Naive thymus-derived CD4-positive, alpha-beta T cell (primary cell): ENCODE data around the gene ABHD11. TPM values are rescaled to one million over a fixed set of nuclear protein-coding genes. Genes with fewer than 3 reads are reported as not detected.

Source experiments
- ATAC-seq: fragments of 150-1000 bp; cut with Tn5 transposase; 2 replicates; pipeline ENCODE4 v1.10.0; 2021; ENCODE audit warnings: mild to moderate bottlenecking, moderate library complexity
- CTCF ChIA-PET: fragments of 350-600 bp; sonication (Branson Sonifier 250); formaldehyde crosslinking; loops from one replicate; lab custom pipeline; 2021; ENCODE audit warnings: antibody characterized with exemption; lab: Charles Lee
- POLR2A ChIA-PET: fragments of 350-600 bp; sonication (Branson Sonifier 250); formaldehyde crosslinking; loops from one replicate; lab custom pipeline; 2021; ENCODE audit warnings: antibody characterized with exemption, inconsistent platforms; lab: Charles Lee
- DNase-seq, 9 donors: peaks; one replicate each; pipeline versions ENCODE4 v3.0.0 to v3.0.0-alpha.2; 2020 to 2022; ENCODE audit warnings: mixed read lengths in 1 of 9
- H3K27ac ChIP-seq: one replicate; pipeline ENCODE4 v1.7.0; 2013; ENCODE audit warnings: mild to moderate bottlenecking, low read depth, low read length, moderate library complexity
- H3K27me3 ChIP-seq, 2 donors: one replicate each; pipeline ENCODE4 v1.7.0; 2013; ENCODE audit warnings: low read length in 2 of 2, mild to moderate bottlenecking in 2 of 2, moderate library complexity in 2 of 2; ENCODE audit not compliant: control insufficient read depth in 2 of 2, insufficient read depth in 2 of 2
- H3K36me3 ChIP-seq, 3 experiments: 1 replicate in 2 of 3; 2 replicates in 1 of 3; pipeline ENCODE4 v1.7.0; 2013; ENCODE audit warnings: low read length in 3 of 3, mild to moderate bottlenecking in 3 of 3, moderate library complexity in 1 of 3; ENCODE audit not compliant: insufficient read depth in 3 of 3, control insufficient read depth in 2 of 3
- H3K4me1 ChIP-seq, 2 donors: one replicate each; pipeline ENCODE4 v1.7.0; 2013; ENCODE audit warnings: low read length in 2 of 2, mild to moderate bottlenecking in 2 of 2, moderate library complexity in 1 of 2; ENCODE audit not compliant: control insufficient read depth in 2 of 2, insufficient read depth in 2 of 2
- H3K4me3 ChIP-seq: 2 replicates; pipeline ENCODE4 v1.7.0; 2013; ENCODE audit warnings: mild to moderate bottlenecking, low read length
- H3K9me3 ChIP-seq, 3 experiments: 1 replicate in 2 of 3; 2 replicates in 1 of 3; pipeline ENCODE4 v1.7.0; 2013; ENCODE audit warnings: low read length in 3 of 3; ENCODE audit not compliant: control insufficient read depth in 2 of 3
- H3K27ac Mint-ChIP-seq, 9 donors: one replicate each; pipeline ENCODE4 v1.8.0; 2020 to 2022; ENCODE audit warnings: mixed read lengths in 9 of 9, mild to moderate bottlenecking in 8 of 9, moderate library complexity in 5 of 9, inconsistent platforms in 2 of 9
- H3K27me3 Mint-ChIP-seq, 5 donors: one replicate each; pipeline ENCODE4 v1.8.0; 2021 to 2022; ENCODE audit warnings: mixed read lengths in 5 of 5, mild to moderate bottlenecking in 1 of 5
- H3K36me3 Mint-ChIP-seq, 5 donors: one replicate each; pipeline ENCODE4 v1.8.0; 2020 to 2022; ENCODE audit warnings: mixed read lengths in 5 of 5, mild to moderate bottlenecking in 3 of 5, inconsistent platforms in 1 of 5
- H3K4me1 Mint-ChIP-seq, 7 donors: one replicate each; pipeline ENCODE4 v1.8.0; 2020 to 2022; ENCODE audit warnings: mixed read lengths in 7 of 7, mild to moderate bottlenecking in 3 of 7, inconsistent platforms in 1 of 7
- H3K4me3 Mint-ChIP-seq, 10 donors: one replicate each; pipeline ENCODE4 v1.8.0; 2020 to 2022; ENCODE audit warnings: mild to moderate bottlenecking in 10 of 10, mixed read lengths in 10 of 10, moderate library complexity in 6 of 10, inconsistent platforms in 2 of 10
- H3K9me3 Mint-ChIP-seq, 11 donors: one replicate each; pipeline ENCODE4 v1.8.0; 2020 to 2022; ENCODE audit warnings: mixed read lengths in 11 of 11, mild to moderate bottlenecking in 4 of 11, inconsistent platforms in 1 of 11, moderate library complexity in 1 of 11
- intact Hi-C, 2 donors: fragments of 100-400 bp; cut with micrococcal nuclease; formaldehyde crosslinking; loops; one replicate each; pipeline ENCODE4 v1.15.1; 2023
- polyA plus RNA-seq, 2 donors: library from polyadenylated mRNA; unstranded; fragments of 300-500 nt; fragmentation: Illumina TruSeq; gene quantifications; one replicate each; pipeline ENCODE4 v1.2.3, GENCODE V29; 2021
- total RNA-seq, 6 experiments: library from RNA in 5 of 6; stranded (reverse) in 5 of 6; gene quantifications; 1 replicate in 5 of 6; 2 replicates in 1 of 6; pipeline ENCODE4 v1.2.3 and lab custom pipeline; 2021 to 2026

ABHD11 gene
- total and polyA plus RNA-seq, 7 experiments from 2014 or later, result 10.2 to 22.7 (median 15.9) TPM

GRCh38 chr7:73704640-73705550 is 33.7 kb downstream of the ABHD11 start:
- H3K9me3 ChIP-seq, result no peaks in the 10 kb centered on the region
- Mint-ChIP-seq H3K36me3 (peaks cover 0 to 4% (median 0%) of the 10 kb centered on the region in 5 donors), H3K9me3 (no peaks in the 10 kb centered on the region), H3K4me1 (peaks cover 4 to 14% (median 8%) of the 10 kb centered on the region in 7 donors), H3K27me3 (no peaks in the 10 kb centered on the region), H3K4me3 (peak overlapping the region in 3 of 10 donors; percentile 33 to 49 (median 47)), H3K27ac (no peak overlapping the region)
- CTCF ChIA-PET, result interaction anchor here (0.6 to 1.1 kb wide), 2 partner anchors 12 to 19 kb away, joined by 3 read pairs; no protein-coding TSS in a partner anchor
- intact Hi-C loops, result loop anchor here (1.0 kb wide), 3 partner anchors 13 to 22 kb away; partner anchors contain the start of genes BUD23 (in 1 of the 2), DNAJC30 (in 1 of the 2) and STX1A (in 1 of the 2)
- ATAC-seq, result no peak
- no peak for DNase-seq
- H3K4me1 ChIP-seq, result no peaks in the 10 kb centered on the region
- no peaks in the 10 kb centered on the region for H3K36me3 ChIP-seq
- no peak overlapping the region for H3K27ac ChIP-seq
- H3K4me3 ChIP-seq, result no peak overlapping the region
- POLR2A ChIA-PET, result no interaction called here
- H3K27me3 ChIP-seq, result no peaks in the 10 kb centered on the region

GRCh38 chr7:73703757-73704639 is 34.6 kb downstream of the ABHD11 start:
- Histone ChIP-seq H3K27ac (no peak overlapping the region), H3K9me3 (no peaks in the 10 kb centered on the region), H3K4me1 (no peaks in the 10 kb centered on the region), H3K36me3 (peaks cover 0 to 8% (median 0%) of the 10 kb centered on the region in 3 experiments), H3K27me3 (no peaks in the 10 kb centered on the region), H3K4me3 (no peak overlapping the region)
- Mint-ChIP-seq H3K4me3 (peak overlapping the region in 7 of 10 donors; percentile 16 to 53 (median 49)), H3K9me3 (no peaks in the 10 kb centered on the region), H3K27me3 (no peaks in the 10 kb centered on the region), H3K4me1 (peaks cover 4 to 14% (median 8%) of the 10 kb centered on the region in 7 donors), H3K36me3 (peaks cover 0 to 6% (median 0%) of the 10 kb centered on the region in 5 donors), H3K27ac (no peak overlapping the region)
- POLR2A ChIA-PET, result interaction anchor here (1.1 kb wide), 1 partner anchor 35 kb away, joined by 4 read pairs; the partner anchor contains the start of gene ABHD11
- CTCF ChIA-PET, result interaction anchor here (1.1 kb wide), 1 partner anchor 13 kb away, joined by 3 read pairs; no protein-coding TSS in a partner anchor
- DNase-seq (peak in 6 of 9 donors; percentile 29 to 54 (median 42)), ATAC-seq (peak; percentile 63)
- intact Hi-C loops, result loop anchor here (1.0 kb wide), 3 partner anchors 14 to 21 kb away; partner anchors contain the start of genes BUD23 (in 1 of the 2), DNAJC30 (in 1 of the 2) and STX1A (in 1 of the 2)

- POLR2A ChIA-PET, result interaction anchor here (1.1 kb wide), 1 partner anchor 36 kb away, joined by 4 read pairs; the partner anchor contains the start of gene ABHD11
- CTCF ChIA-PET, result interaction anchor here (0.6 kb wide), 1 partner anchor 19 kb away, joined by 5 read pairs; no protein-coding TSS in a partner anchor
- H3K27me3 ChIP-seq, result no peaks in the 10 kb centered on the region
These were observed 35.4 kb downstream of the ABHD11 start for GRCh38 chr7:73703225-73703624.

GRCh38 chr7:73702665-73703064 is 35.9 kb downstream of the ABHD11 start:
- ChIA-PET POLR2A (no interaction called here), CTCF (interaction anchor here (0.6 kb wide), 1 partner anchor 18 kb away, joined by 5 read pairs; no protein-coding TSS in a partner anchor)
- no peak overlapping the region for H3K4me3 ChIP-seq
- H3K27ac ChIP-seq, result no peak overlapping the region
- intact Hi-C loops, result no loop called here
- DNase-seq, result no peak
- peaks cover 0 to 14% (median 0%) of the 10 kb centered on the region in 5 donors for H3K36me3 Mint-ChIP-seq
- no peaks in the 10 kb centered on the region for H3K27me3 Mint-ChIP-seq
- H3K4me3 Mint-ChIP-seq, result peak overlapping the region in 1 of 10 donors; percentile 47
- H3K4me1 ChIP-seq, result no peaks in the 10 kb centered on the region
- no peaks in the 10 kb centered on the region for H3K27me3 ChIP-seq
- no peak for ATAC-seq
- H3K4me1 Mint-ChIP-seq, result peaks cover 2 to 14% (median 8%) of the 10 kb centered on the region in 7 donors
- peaks cover 0 to 1% (median 0%) of the 10 kb centered on the region in 11 donors for H3K9me3 Mint-ChIP-seq
- H3K27ac Mint-ChIP-seq, result peak overlapping the region in 1 of 9 donors; percentile 54
- H3K9me3 ChIP-seq, result no peaks in the 10 kb centered on the region
- H3K36me3 ChIP-seq, result peaks cover 0 to 21% (median 4%) of the 10 kb centered on the region in 3 experiments

More at GRCh38 chr7:73703225-73703624, 35.4 kb downstream of the ABHD11 start:
- no peak overlapping the region for H3K27ac Mint-ChIP-seq
- H3K27me3 Mint-ChIP-seq, result no peaks in the 10 kb centered on the region
- peaks cover 0 to 16% (median 4%) of the 10 kb centered on the region in 3 experiments for H3K36me3 ChIP-seq
- no peak overlapping the region for H3K27ac ChIP-seq
- H3K4me3 ChIP-seq, result no peak overlapping the region
- peak overlapping the region in 5 of 10 donors; percentile 38 to 53 (median 47) for H3K4me3 Mint-ChIP-seq
- ATAC-seq (no peak), DNase-seq (no peak)
- H3K36me3 Mint-ChIP-seq, result peaks cover 0 to 14% (median 0%) of the 10 kb centered on the region in 5 donors
- H3K4me1 ChIP-seq, result no peaks in the 10 kb centered on the region
- H3K9me3 ChIP-seq, result no peaks in the 10 kb centered on the region
- intact Hi-C loops, result no loop called here
- H3K9me3 Mint-ChIP-seq, result peaks cover 0 to 1% (median 0%) of the 10 kb centered on the region in 11 donors
- peaks cover 2 to 14% (median 8%) of the 10 kb centered on the region in 7 donors for H3K4me1 Mint-ChIP-seq

- ChIA-PET CTCF (no interaction called here), POLR2A (no interaction called here)
- Mint-ChIP-seq H3K27me3 (no peaks in the 10 kb centered on the region), H3K27ac (peak overlapping the region in 1 of 9 donors; percentile 54), H3K36me3 (peaks cover 0 to 17% (median 3%) of the 10 kb centered on the region in 5 donors), H3K9me3 (peaks cover 0 to 1% (median 0%) of the 10 kb centered on the region in 11 donors), H3K4me1 (peaks cover 2 to 12% (median 8%) of the 10 kb centered on the region in 7 donors), H3K4me3 (peak overlapping the region in 2 of 10 donors; percentile 2 to 47)
- H3K4me1 ChIP-seq, result no peaks in the 10 kb centered on the region
- ATAC-seq (no peak), DNase-seq (no peak)
- H3K4me3 ChIP-seq, result no peak overlapping the region
- H3K27ac ChIP-seq, result no peak overlapping the region
- H3K36me3 ChIP-seq, result peaks cover 0 to 25% (median 8%) of the 10 kb centered on the region in 3 experiments
- no peaks in the 10 kb centered on the region for H3K27me3 ChIP-seq
- intact Hi-C loops, result no loop called here
- no peaks in the 10 kb centered on the region for H3K9me3 ChIP-seq
These were observed 36.4 kb downstream of the ABHD11 start for GRCh38 chr7:73702226-73702625.
